Right ventricle myocardium superior (tissue), 1 donor: ENCODE measurements around the gene MEAF6. TPM values are rescaled to one million over a fixed set of nuclear protein-coding genes. Genes with fewer than 3 reads are reported as not detected.
A peak's percentile ranks its signal among the peaks of the same experiment; 100 is the strongest.

Source experiments
- ATAC-seq: fragments of 200-7000 bp; cut with Tn5 transposase; one replicate; pipeline ENCODE4 v1.9.1; 2020; ENCODE audit warnings: mild to moderate bottlenecking; ENCODE audit not compliant: poor library complexity
- DNase-seq: peaks from one replicate; pipeline ENCODE4 v3.0.0-alpha.2; 2020
- intact Hi-C: fragments of 100-400 bp; cut with DNase I; formaldehyde crosslinking; loops from one replicate; pipeline ENCODE4 v1.11.2; 2022
- total RNA-seq: library from RNA; stranded (reverse); fragmentation: NEBNext Ultra II Directional; extraction: Animal tissue kit (Norgen Biotek cat#: 25700); gene quantifications from one replicate; pipeline ENCODE4 v1.2.1, GENCODE V29; 2021
- donor health status: DM: no; HTN: yes; CAD: no; lungs with severe emphysema.

MEAF6 gene
- total RNA-seq, 1 donor from 2014 or later: 34.6 TPM

DNA sequence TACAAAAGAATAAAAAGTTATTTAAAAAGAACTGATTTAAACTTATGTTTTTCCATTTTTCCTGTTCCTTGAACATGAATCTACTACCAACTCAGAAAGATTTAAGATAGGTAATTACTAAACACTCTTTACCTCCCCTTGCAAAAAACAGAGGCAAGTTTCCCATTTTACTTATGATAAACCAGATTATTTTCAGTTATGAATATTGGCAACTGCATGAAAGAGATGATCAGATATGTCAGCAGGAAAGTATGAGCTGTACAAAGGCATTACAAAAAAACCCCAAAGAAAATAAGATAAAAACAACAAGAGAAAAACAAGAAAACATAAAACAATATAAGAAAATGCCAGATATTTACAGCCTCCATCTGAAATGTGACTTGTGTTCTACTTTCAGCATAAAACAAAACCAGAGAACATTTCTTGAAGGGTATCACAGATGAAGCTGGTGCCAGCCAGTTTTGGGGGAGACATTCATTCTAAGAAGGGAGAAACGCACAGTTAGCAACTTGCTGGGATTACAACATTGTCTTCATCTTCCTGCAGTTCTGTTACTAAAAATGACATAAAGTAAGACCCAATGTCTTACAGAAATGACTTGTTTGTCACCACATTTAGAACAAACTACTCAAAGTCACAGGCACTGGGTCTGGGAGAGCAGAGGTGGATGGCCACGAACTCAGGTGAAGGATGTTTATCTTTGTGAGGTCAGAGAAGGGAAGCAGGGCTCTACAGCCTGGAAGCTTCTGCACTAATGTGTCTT, 21.0 kb downstream of the MEAF6 start:
- intact Hi-C loops: no loop called here
- ATAC-seq (no peak), DNase-seq (no peak)

DNA sequence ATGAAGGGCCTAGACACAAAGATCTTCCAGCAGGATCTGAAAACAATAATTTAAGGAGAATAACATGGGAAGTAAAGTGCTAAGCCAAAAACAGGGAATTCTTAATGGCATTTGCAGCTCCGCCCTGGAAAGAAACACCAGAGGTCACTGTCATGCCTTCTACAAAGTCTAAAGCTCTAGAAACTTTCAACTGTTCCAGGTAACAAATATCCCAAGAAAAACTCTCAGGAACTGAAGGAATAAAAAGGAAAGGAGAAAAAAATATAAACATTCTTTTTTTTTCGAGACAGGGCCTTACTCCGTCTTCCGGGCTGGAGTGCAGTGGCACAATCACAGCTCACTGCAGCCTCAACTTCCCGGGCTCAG, 27.0 kb downstream of the MEAF6 start:
- DNase-seq: no peak
- no peak for ATAC-seq
- intact Hi-C loops: loop anchor here (5.0 kb wide), 1 partner anchor 35 kb away; no protein-coding TSS in a partner anchor

DNA sequence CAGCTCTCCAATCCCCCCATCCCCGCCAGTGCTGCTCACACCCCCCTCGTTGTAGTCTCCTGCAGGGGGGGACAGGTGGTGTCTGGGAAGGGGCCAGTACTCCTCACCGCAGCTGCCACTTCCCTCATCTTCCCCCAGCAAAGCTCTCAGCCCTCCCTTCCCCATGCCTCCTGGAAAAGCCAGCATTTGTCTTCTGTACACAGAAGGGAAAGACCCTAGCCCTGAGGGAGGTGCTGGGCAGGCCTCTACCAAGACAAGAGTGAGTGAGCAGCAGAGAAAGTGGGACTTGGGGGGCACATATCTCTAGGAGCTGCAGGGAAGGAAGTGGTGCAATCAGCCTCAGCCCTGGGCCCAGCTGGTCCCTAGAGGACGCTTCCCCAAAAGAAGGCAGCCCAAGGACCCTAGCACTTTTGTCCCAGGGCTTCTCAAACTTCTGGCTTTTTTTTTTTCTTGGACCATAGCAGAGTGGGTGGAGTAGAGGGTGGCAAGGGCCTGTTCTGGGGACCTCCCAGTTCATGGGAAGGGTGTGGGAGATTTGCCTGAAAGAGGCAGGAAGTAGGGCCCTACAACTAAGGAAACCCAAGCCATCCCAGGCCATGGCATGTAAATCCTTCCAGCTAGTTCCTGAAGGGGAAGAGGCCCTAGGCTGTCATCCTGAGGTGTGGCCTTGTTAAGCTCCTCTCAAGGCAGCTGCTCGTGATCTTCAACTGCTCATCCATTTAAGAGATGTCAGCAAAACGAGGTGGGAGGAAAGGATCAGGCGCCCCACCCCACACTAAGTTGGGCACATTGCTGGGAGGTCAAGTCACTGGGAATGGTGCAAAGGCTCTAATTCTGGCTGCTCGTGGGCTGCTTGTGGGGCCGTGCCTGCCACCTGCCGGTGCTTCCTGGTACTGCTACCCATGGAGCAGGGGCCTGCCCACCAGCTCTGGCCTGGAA, 27.6 kb downstream of the MEAF6 start:
- peak; percentile 91 for DNase-seq
- ATAC-seq: peak; percentile 81
- intact Hi-C loops: loop anchor here (5.0 kb wide), 1 partner anchor 35 kb away; no protein-coding TSS in a partner anchor

DNA sequence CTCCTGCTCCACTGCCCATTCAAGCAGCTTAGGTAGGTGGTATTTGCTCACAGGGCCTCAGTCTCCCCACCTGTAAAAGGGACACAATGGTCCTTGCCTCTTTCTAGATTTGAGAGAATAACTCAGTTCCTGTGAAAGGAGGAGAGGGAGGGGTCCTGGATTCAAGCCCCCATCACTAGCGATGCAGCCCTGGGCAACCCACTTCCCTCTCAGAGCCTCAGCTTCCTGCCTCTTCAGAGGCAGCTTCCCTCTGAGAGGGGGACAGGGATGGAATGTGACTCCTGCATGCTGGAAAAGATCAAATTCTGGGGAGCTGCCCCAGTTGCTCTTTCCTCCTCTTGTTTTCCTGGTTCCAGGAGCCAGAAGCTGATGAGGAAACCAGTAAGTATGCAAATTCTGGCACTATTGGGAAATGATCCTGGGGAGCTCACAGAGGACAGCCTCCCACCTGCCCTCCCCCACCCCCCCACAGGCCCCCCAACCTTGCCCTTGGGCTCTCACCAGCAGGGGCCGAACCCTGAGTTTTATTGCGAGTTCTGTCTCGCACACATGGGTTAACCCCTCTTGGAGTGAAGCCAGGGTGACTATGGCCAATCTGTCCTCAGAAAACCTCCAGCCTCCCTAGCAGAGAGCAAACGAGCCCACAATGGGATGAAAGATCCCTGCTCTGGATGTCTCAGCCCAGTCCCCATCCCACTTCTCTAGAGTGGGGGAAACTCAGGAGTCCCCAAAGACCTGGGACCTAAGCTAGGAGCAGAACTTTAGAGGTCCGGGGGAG, 28.5 kb downstream of the MEAF6 start:
- DNase-seq (no peak), ATAC-seq (peak; percentile 6)
- intact Hi-C loops: loop anchor here (5.0 kb wide), 1 partner anchor 34 kb away; no protein-coding TSS in a partner anchor

DNA sequence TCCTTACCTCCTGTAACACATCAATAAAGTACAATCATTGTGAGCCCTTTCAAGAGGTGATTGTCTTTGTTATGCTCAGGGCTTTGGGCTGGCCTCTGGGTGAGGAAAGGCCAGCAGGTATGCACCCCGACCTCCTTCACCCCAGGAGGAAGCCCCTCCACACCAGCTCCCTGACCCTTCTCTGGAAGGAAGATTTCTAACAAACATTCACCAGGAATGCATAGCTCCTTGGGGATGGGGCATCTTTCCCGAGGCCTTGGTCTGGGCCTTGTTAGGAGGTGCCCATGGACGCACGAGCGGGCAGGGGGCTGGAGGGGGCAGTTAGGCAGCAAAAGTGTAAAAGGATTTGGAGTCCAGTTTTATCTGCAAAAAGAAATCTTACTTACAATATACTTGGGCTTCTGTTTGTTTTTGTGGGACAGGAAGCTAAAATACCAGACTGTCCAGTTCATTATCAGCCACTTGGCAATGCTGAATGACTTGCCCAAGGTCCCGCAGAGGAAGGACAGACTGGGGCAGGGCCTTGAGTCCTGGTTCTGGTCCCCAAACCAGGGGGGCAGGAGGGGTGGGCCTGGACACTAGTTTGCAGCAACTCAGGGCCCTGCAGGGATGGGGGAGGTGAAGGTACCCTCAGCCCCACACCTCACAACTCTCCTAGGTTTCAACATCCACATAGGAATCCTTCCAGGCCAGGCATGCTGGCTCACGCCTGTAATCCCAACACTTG, 30.1 kb downstream of the MEAF6 start:
- no peak for DNase-seq
- intact Hi-C loops: loop anchor here (5.0 kb wide), 1 partner anchor 32 kb away; no protein-coding TSS in a partner anchor
- ATAC-seq: no peak

DNA sequence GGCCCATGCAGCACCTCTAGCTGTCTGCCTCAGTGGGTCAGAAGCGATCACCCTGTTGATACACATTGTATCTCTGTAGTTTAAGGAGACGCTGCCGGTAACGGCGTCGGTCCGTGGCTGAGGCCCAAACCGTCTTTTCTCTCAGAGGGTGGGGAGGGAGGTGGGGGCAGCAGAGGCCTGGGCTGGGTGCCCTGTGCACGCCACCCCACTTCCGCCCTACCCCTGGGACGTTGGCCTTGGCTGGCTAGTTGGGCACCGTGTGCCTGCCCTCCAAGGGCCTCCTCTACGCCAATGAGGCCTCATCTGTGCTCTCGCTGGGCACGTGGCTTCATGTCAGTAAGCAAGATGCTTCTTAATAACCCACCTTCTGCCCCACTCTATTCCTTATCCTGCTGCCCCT, 30.8 kb downstream of the MEAF6 start:
- no peak for DNase-seq

DNA sequence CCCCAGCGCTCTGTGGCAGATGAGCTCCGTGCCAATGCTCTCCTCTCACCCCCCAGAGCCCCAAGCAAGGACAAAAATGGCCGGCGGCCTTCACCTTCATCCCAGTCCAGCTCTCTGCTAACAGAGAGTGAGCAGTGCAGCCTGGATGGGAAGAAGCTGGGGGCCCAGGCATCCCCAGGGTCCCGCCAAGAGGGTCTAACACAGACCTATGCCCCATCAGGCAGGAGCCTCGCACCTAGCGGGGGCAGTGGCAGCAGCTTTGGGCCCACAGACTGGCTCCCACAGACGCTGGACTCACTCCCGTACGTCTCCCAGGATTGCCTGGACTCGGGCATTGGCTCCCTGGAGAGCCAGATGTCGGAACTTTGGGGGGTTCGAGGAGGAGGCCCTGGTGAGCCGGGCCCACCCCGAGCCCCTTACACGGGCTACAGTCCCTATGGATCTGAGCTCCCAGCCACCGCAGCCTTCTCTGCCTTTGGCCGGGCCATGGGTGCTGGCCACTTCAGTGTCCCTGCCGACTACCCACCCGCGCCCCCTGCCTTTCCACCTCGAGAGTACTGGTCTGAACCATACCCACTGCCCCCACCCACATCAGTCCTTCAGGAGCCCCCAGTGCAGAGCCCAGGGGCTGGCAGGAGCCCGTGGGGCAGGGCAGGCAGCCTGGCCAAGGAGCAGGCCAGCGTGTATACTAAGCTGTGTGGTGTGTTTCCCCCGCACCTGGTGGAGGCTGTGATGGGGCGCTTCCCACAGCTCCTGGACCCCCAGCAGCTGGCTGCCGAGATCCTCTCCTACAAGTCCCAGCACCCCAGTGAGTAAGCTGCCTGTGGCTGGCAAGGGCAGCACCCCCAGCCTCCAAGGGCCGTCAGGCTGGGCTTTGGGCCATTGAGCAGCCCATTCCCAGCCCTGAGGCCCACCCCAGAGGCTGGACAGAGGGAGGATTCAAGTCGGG, 31.5 kb downstream of the MEAF6 start:
- intact Hi-C loops: no loop called here
- DNase-seq (no peak), ATAC-seq (no peak)

More for the DNA sequence above, 30.8 kb downstream of the MEAF6 start:
- no peak for ATAC-seq
- intact Hi-C loops: no loop called here

DNA sequence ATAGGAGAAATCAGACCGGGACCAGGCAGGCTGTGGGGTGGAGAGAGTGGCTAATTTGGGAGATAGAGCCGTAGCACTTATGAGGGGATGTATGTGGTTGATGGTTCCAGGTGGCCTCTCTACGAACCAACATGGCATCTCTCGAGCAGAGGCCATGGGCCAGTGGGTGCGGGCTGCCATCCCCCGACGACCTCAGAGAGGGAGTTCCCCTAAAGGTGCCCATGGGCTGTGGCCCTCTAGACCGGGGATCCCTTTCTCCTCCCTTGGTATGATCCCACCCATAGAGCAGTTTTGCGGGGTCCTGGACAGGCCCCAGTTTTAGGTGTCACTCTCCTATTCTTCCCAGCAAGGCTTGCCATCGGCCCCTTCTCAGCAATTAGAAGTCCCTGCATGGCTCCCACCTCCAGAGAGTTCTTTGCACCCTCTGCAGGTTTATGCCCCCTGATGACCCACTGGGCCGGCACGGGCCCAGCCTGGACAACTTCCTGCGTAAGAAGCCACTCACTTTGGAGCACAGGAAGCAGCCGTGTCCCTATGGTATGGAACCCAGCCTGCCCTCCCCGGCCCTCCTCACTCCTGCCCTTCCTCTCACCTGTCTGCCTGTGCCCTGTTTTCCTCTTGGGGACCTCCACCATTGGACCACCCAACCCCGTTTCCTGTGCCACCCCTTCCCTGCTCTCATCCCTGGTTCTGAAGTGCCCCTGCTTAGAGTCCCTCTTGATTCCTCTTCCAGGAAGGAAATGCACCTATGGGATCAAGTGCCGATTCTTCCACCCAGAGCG, 32.4 kb downstream of the MEAF6 start:
- ATAC-seq: no peak
- intact Hi-C loops: no loop called here
- no peak for DNase-seq

DNA sequence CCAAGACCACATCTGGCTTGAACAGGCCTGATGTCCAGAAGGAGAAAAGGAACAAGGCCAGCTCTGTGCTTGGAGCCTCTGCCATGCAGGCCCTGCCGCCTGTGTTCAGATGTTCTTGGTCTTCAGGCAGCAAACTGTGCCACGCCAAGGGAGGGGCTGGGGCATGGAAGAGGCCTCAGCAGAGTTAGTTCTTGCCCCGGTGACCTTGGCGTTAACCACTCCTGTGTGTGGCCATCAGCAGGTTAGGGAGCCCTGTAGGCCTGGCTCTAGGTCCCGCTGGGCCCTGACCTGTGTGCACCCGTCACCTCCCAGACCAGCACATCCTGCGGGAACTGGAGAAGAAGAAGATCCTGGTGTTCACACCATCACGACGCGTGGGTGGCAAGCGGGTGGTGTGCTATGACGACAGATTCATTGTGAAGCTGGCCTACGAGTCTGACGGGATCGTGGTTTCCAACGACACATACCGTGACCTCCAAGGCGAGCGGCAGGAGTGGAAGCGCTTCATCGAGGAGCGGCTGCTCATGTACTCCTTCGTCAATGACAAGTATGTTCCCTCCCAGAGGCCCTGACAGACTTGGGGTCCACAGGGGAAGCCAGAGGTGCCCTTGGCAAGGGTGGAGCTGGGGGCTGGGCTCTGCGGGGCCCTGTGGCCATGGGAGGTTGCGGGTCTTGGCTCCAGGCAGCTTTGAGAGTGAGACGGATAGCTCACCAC, 33.1 kb downstream of the MEAF6 start:
- intact Hi-C loops: no loop called here
- DNase-seq (no peak), ATAC-seq (no peak)

DNA sequence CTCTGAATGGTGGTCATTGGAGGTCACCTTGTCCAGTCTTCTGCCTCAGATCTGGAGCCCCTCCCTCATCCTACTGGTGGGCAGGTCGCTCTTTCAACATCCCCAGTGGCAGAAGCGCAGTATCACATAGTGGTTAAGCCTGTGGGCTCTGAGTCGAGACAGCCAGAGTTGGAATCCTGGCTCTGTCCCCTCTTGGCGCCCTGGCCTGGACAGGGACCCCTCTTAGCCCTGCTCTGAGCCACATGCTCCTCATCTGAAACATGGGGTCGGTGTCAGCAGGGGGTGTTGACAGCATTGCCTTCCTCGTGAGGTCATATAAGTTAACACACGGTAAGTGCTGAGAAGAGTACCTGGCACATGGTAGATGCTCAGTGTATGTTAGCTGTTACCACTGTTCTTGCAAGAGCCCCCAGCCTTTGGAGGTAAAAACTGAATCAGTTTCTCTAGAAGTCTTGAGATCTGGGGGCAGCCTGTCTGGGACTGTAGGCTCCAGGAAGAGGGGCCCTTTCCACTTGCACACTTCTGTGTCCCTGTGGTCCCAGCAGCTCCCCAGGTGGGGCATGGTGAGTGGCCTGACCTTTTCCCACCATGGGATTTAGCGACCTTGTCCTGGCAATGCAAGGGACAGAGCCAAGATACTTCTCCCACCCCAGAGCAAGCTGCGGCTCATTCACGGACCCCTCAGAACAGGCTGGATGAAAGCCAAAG, 33.8 kb downstream of the MEAF6 start:
- intact Hi-C loops: no loop called here
- DNase-seq: no peak
- no peak for ATAC-seq

DNA sequence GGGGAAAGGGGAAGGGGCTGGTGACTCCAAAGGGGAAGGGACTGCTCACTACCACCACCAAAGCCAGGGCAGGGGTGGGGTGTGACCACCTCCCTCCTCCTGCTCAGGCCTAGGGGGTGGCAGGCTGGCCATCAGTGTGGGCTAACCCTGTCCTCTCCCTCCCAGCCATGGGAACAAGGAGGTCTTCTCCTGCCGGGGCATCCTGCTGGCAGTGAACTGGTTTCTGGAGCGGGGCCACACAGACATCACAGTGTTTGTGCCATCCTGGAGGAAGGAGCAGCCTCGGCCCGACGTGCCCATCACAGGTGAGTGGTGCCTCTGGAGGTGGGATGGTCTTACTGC, 34.5 kb downstream of the MEAF6 start:
- ATAC-seq (no peak), DNase-seq (no peak)
- intact Hi-C loops: no loop called here

DNA sequence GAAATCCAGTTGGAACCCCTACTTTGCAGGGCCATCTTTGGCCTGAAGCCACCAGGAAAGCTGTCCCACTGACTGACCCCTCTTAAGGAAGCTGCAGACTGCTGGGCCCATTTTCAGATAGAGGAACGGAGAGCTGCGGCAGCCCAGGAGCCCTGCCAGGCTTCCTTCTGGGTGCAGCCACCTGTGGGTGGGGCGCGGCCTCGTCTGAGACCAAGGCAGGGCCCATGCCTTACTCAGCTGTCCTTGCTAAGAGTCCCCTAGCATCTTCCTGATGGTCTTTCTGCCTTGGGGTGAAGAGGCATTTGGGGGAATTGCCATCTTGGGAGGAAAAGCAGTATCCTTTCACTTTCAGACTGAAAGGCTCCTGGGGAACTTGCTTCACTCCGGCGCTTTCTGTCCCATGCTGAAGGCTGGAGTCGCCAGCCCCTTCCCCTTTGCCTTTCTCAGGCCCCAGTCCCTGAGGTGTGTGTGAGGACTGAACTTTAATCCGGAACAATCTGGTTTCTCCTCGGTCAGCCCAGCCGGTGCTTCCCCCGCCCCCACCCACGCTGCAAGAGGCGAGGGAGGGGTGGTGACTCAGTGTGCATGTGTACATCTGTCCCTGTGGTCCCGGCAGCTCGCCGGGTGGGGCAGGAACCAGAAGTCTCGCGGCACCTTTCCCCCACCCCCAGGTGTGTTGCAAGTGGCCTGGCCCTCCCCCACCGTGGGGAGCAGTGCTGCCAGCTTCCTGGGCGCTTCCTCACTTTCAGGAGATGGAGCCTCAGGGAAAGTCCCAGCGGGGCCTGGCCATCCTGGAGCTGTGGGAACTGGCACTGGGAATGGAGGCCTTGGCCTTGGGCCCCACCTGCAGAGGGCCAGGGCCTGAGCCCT, 35.1 kb downstream of the MEAF6 start:
- intact Hi-C loops: no loop called here
- peak; percentile 48 for ATAC-seq

DNA sequence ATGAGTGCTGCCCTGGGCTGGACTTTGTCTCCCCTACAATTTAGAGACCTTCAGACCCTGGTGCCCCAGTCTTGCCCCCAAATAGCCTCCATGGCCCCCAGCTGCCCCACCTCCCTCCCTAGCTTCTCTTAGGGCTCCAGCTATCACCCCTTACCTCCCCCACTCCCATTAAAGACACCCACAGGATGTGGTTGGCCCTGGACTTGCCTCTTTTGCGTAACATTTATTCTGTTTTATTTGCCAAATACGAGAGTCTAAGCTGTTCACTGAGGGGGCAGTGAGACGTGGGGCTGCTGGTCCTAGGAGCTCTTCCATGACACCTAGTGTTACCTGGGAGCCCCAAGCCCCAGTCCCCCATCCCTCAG, 35.7 kb downstream of the MEAF6 start:
- intact Hi-C loops: no loop called here
- ATAC-seq (no peak), DNase-seq (no peak)

More for the DNA sequence above, 35.1 kb downstream of the MEAF6 start:
- DNase-seq: peak; percentile 85

DNA sequence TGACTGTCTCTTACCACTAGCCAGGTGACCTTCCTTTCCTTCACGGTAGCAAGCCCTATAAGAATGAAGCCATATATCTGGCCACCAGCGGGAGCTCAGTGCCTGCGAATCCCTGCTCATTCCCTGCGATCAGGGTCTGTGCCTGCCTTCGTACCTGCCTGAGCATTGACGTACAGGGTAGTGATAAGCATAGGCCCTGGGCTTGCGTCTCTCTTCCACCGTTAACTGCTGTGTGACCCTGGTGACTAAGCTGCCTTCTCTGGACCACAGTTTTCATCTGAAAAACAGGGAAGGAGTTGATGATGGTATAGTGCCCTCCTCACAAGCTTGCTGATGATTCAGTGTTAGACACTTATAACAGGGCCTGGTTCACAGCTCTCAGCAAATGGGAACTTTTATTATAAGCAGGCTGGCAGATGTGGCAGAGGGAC, 36.1 kb downstream of the MEAF6 start:
- intact Hi-C loops: no loop called here
- ATAC-seq: no peak
- no peak for DNase-seq

DNA sequence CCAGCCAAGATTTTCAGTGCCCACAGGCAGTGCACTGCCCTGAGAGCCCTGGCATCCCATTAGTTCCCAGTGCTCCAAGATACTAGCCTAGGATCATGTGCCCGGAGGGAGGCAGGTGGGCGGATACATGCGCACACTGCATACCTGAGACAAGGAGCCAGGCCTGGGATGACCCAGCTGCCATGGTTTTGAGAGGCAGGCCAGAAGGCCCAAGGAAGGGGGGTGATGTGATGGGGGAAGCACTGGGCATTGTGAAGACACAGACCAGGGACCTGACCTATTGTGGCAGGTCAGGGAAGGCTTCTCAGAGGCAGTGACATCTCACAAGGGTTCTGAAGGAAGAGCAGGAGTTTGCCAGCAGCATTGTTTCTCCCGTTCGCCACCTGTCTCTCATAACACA, 36.6 kb downstream of the MEAF6 start:
- intact Hi-C loops: no loop called here

More for the DNA sequence above, 36.6 kb downstream of the MEAF6 start:
- no peak for DNase-seq
- ATAC-seq: no peak
